Hepatic stellate cell (primary cell): Measurements from ENCODE around the gene DNAJA4.

Experiments used
- DNase-seq: peaks from one replicate; pipeline ENCODE4 v3.0.0; 2011; ENCODE audit warnings: low spot score

The DNAJA4 gene

GRCh38 chr15:78315686-78316282 is 51.4 kb downstream of the DNAJA4 start:
- DNase-seq, result no peak

- no peak for DNase-seq
Observed at GRCh38 chr15:78316283-78317083, 52.1 kb downstream of the DNAJA4 start.

- DNase-seq, result peak; percentile 43
Observed at GRCh38 chr15:78317145-78317836, 52.9 kb downstream of the DNAJA4 start.

GRCh38 chr15:78319588-78319987 is 55.2 kb downstream of the DNAJA4 start:
- no peak for DNase-seq

DNA sequence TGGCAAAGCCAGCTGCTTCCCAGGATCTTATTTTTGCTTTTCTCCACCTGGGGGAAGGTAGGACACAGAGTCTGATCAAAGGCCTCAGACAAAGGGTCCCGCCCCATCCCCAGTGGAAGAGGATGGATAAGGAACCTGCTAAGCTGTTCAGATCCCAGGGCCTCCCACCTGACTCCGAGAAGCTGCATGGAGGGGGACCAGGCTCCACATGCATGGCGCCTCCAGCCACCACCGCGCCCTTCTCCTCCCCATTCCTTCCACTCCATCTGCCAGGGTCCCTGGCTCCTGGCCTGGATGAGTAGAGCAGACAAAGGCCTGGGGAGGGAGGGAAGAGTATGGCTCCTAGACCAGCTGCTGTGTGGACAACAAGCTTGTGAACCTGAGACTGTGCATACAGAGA is 55.8 kb downstream of the DNAJA4 start:
- no peak for DNase-seq

DNA sequence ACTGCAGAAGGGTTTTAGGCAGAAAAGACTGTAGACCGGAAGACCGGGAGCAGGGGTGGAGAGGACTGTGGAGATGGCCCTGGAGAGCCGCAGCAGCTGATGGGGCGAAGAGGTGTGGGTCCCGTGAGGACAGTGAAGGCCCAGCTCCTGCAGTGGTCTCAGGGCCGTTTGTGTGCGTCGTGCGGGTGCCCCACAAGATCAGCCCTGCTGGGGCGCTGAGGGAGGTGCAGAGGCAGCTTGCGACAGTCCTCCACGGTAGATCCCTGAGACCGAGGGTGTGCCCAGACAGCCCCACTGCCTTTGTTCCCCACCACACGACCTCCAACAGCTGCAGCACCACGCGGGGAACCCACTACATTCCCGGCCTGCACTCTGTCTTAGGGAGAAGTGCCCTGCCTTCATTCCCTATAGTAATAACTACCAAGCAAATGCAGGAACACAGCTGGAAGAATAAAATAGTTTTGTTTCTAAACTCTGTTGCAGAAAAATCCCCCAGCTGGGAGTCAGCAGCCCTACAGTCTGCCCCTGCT is 56.7 kb downstream of the DNAJA4 start:
- DNase-seq, result no peak

- no peak for DNase-seq
Observed at GRCh38 chr15:78321786-78322185, 57.4 kb downstream of the DNAJA4 start.

GRCh38 chr15:78322243-78322642 is 57.9 kb downstream of the DNAJA4 start:
- DNase-seq, result no peak

DNA sequence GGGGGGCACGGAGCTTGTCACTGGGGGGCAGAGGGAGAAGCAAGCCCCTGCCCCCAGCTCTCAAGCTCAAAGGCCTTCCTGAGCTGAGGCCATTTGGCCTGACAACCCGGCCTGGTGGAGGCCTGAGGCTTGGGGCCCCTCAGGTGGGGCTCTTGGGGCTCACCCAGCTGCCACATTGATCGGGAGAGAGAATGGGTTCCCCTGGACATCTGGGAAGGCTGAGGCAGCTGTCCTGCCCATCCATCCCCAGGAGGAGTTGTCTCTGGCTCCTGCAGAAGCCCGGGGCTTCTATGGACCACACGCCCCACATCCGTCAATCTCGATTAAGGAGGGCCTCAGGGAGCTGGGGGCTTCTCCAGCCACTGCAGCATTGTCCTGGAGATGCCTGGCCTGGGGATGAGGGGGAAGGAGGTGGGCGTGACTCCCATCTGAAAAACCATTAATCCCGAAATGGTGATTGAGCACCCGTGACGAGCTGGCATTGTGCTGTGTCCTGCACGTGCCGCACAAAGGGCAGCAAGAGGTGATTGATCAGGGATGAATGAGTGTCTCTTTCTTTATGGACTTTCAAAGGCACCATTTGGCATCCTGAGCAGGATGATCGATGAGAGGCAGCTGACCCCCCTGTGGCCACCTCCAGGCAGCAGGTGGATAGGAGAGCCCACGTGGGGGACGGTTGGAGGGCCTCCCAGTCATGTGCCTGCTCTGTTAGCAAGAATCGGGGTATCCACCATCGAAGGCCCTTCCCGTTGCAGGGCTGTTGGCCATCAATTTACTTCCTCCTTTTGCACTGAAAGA is 58.6 kb downstream of the DNAJA4 start:
- no peak for DNase-seq

DNA sequence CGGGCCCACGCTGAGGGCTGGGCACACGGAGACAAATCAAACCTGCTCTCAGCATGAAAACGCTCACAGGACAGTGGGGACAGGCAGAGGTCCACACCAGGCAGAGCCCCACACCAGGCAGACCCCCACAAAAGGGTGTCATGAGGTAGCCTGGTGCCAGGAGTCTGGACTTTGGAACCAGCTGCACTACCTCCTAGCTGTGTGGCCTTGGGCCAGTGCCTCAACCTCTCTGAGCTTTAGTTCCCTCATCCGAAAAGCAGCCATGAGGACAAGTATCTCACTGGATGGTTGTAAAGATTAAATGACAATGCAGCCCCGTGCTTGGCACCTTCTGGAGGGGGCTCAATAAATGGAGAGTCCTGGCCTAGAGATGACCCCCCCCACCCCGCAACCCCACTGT is 59.3 kb downstream of the DNAJA4 start:
- no peak for DNase-seq

- no peak for DNase-seq
Observed at GRCh38 chr15:78324144-78324543, 59.8 kb downstream of the DNAJA4 start.

DNA sequence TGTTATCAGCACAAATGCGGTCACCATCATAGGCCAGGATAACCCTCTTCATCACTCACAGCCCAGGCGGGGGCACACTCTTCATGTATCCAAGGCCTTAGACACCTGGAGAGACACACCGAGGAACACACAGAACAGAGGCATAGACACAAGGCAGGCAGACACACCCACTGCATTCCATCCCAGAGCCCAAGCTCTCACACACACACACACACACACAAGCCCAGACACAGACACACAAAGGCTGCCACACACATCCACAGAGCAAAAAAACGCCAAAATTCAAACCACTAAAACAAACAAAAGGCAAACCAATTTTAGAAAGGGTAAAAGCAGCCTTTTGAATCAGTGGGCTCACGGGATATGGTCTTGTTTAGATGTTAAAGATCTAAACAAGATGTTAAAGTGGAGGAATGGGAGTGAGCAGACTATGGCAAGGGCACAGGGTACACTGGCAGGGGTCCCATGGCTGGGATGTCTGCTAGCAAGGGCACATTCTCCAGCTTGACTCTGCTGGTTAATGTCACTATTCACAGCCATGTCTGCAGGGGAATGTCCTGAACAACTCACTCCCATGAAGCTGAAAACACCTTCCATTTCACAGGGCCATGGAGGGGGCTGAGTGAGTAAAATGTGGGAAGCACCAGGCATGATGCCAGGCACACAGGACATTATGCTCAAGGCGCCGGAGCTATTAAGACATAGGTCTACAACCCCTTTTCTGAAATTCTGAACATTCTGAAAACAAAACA is 60.9 kb downstream of the DNAJA4 start:
- DNase-seq, result no peak

DNA sequence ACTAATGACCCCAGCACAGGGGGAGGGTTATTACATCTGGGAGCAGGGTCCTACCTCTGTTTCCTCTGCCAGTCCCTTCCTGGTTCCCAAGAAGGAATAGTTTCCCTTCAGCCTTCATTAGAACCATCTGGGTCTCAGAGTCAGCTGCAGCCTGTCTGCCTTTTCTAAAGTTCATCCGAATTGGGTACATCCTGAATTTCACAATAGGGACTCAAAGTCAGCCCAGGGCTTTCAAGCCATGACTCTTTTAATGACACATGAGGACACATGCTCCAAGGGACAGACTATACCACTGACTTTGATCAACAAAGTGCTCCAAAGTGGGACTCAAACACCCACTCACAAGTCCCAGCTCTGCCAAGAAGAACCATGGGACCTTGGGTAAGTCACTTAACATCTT is 63.1 kb downstream of the DNAJA4 start:
- DNase-seq, result no peak

DNA sequence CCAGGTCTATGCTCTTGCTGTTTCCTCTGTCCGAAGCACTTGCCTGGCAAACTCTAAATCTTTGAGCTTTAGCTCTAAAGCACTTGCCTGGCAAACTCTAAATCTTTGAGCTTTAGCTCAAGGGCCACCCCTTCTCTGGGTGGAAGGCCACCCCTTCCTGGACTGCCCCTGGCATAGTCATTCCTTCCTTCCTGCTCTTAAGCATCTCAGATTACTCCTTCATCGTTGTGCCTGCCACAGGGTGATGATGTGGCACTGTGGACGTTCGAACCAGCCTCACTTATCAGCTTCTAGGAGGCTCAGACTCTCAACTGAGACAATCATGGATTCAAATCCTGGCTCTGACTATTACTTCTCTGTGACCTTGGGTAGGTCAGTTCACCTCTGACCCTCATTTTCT is 65.3 kb downstream of the DNAJA4 start:
- DNase-seq, result no peak
